Measurements from ENCODE around the gene HIPK2. TPM values are rescaled to one million over a fixed set of nuclear protein-coding genes. Genes with fewer than 3 reads are reported as not detected.

HIPK2 gene
- total and polyA plus RNA-seq, 2 donors, result 8.5 to 9.8 TPM

DNA sequence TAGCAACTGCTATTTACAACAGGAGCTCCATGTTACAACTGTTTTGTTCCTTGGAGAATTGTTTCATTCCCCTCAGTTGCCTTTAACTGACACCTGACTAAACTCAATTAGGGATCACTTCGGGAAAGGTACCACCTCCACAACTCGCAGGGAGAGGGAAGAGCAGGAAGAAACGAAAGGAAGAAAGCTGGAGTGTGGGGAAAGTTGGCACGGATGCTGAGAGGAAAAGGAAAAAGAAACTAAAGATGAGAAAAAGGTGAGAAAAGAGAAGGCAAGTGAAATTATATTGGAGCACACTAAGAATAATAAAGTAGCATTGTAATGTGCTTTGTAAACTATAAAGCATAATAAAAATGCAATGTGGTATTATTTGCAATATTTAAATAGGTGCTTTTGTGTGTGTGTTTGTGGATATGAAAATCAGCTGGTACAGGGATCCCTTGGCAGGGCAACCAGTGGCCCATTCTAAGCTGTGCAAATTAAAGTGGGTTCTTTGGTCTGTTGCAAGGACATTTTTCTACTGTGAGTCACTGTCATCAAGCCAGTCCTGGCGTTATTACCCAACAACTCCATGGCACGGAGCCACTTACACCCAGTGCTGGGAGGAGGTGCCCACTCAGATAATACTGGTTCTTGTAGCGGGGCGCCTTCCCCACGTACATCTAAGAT, 45.9 kb downstream of the HIPK2 start:
- no peak overlapping the region for H3K4me3 ChIP-seq (ENCODE audit: low read depth, low read length)
- H3K4me1 ChIP-seq (ENCODE audit: insufficient read depth), result no peaks in the 10 kb centered on the region

GRCh38 chr7:139730746-139731612, 46.8 kb downstream of the HIPK2 start:
- Histone ChIP-seq H3K4me3 (ENCODE audit: low read depth, low read length) (no peak overlapping the region), H3K4me1 (ENCODE audit: insufficient read depth) (no peaks in the 10 kb centered on the region), H3K27ac (ENCODE audit: low read depth) (peak overlapping the region; percentile 14), H3K36me3 (ENCODE audit: insufficient read depth) (no peaks in the 10 kb centered on the region)
- 49% methylated on average over 15 of the region's 15 CpGs for WGBS
- DNase-seq (ENCODE audit: extremely low spot score), result no peak

More for the DNA sequence above, 45.9 kb downstream of the HIPK2 start:
- WGBS, result 50% methylated on average over 9 of the region's 9 CpGs
- Histone ChIP-seq H3K36me3 (ENCODE audit: insufficient read depth) (no peaks in the 10 kb centered on the region), H3K27ac (ENCODE audit: low read depth) (peak overlapping the region; percentile 14)
- DNase-seq (ENCODE audit: extremely low spot score), result peak; percentile 37

DNA sequence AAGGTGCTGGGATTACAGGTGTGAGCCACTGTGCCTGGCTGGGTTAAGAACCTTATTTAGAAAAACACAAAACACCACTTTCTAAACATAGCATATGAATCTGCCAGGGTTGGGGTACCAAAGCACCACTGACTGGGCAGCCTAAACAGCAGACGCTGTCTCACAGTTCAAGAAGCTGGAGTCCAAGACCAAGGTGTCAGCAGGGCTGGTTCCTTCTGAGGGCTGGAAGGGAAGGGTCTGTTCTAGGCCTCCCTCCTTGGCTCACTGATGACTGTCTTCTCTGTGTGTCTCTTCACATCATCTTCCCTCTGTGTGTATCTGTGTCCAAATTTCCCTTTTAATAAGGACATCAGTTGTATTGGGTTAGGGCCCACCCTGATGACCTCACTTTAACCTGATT, 49.6 kb downstream of the HIPK2 start:
- Histone ChIP-seq H3K36me3 (ENCODE audit: insufficient read depth) (no peaks in the 10 kb centered on the region), H3K4me1 (ENCODE audit: insufficient read depth) (no peaks in the 10 kb centered on the region), H3K27ac (ENCODE audit: low read depth) (no peak overlapping the region), H3K4me3 (ENCODE audit: low read depth, low read length) (no peak overlapping the region)
- DNase-seq (ENCODE audit: extremely low spot score), result no peak
- 100% methylated on average over 1 of the region's 1 CpG for WGBS

DNA sequence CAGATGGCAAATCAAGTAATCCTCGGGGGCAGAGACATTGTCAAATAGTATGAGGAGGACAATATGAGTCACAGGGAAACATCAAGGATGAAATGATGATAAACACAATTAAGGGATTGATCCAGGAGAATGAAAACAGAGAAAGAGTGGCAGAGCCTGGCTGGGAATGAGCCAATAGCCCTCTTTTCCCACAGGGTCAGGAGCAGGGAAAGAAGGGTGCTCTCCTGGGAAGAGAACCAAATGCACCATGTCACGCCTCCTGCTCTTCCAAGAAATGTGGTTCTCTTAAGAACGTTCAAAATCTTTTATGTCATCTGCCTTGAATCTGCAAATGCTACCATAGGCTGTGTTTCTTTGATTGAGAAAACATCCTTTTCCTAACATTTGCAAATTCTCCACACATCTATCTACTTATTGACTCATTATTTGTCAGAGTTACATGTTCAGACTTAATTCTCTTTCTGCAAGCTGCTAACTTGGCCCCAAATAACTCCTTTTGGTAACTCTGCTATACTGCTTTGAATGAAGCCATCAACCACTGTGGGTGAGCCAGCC, 50.6 kb downstream of the HIPK2 start:
- no peaks in the 10 kb centered on the region for H3K4me1 ChIP-seq (ENCODE audit: insufficient read depth)
- no peak overlapping the region for H3K4me3 ChIP-seq (ENCODE audit: low read depth, low read length)
- no peak overlapping the region for H3K27ac ChIP-seq (ENCODE audit: low read depth)
- DNase-seq (ENCODE audit: extremely low spot score), result no peak
- no peaks in the 10 kb centered on the region for H3K36me3 ChIP-seq (ENCODE audit: insufficient read depth)
- 70% methylated on average over 3 of the region's 3 CpGs for WGBS

DNA sequence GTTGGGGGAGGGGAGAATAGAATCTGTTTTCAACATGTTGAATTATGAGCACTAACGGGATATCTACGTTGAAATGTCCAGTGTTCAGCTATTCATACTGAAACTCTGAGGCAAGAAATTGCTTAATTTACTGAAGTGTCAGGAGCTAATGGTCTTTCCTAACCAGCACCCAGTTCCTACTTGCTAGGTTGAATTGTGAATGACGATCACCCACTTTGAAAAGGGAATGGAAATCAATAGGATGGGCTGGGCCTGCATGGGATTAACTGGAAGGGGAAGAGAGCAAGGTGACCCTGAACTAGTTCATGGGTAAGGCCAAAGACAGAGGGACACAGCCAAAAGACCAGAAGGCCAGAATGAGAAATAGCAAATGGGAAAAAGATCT, 51.3 kb downstream of the HIPK2 start:
- WGBS, result 93% methylated on average over 3 of the region's 3 CpGs
- DNase-seq (ENCODE audit: extremely low spot score), result no peak
- Histone ChIP-seq H3K27ac (ENCODE audit: low read depth) (no peak overlapping the region), H3K4me3 (ENCODE audit: low read depth, low read length) (no peak overlapping the region), H3K4me1 (ENCODE audit: insufficient read depth) (no peaks in the 10 kb centered on the region), H3K36me3 (ENCODE audit: insufficient read depth) (no peaks in the 10 kb centered on the region)

GRCh38 chr7:139725858-139726484, 51.8 kb downstream of the HIPK2 start:
- WGBS, result 77% methylated on average over 6 of the region's 6 CpGs
- H3K36me3 ChIP-seq (ENCODE audit: insufficient read depth), result no peaks in the 10 kb centered on the region
- no peak overlapping the region for H3K27ac ChIP-seq (ENCODE audit: low read depth)
- H3K4me3 ChIP-seq (ENCODE audit: low read depth, low read length), result no peak overlapping the region
- no peak for DNase-seq (ENCODE audit: extremely low spot score)
- no peaks in the 10 kb centered on the region for H3K4me1 ChIP-seq (ENCODE audit: insufficient read depth)

- Histone ChIP-seq H3K27ac (ENCODE audit: low read depth) (no peak overlapping the region), H3K4me3 (ENCODE audit: low read depth, low read length) (no peak overlapping the region), H3K4me1 (ENCODE audit: insufficient read depth) (peaks cover 1% of the 10 kb centered on the region), H3K36me3 (ENCODE audit: insufficient read depth) (no peaks in the 10 kb centered on the region)
- no peak for DNase-seq (ENCODE audit: extremely low spot score)
- WGBS, result 74% methylated on average over 6 of the region's 6 CpGs
These were observed 52.7 kb downstream of the HIPK2 start for GRCh38 chr7:139725077-139725476.

DNA sequence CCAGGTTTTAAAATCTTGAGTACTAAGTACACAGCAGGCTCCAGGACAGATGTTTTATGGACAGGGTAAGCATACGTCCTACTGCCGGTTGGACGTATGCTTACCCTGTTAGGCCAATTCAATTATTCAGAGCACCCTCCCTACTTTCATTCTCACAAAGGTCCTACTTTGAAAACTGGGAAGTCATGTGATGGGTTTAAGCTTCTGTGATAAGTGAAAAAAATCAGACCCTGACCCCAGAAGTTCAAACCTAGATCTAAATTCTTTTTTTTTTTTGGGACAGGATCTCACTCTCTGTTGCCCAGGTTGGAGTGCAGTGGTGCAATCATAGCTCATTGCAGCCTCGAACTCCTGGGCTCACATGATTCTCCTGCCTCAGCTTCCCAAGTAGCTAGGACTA, 55.2 kb downstream of the HIPK2 start:
- 82% methylated on average over 4 of the region's 4 CpGs for WGBS
- H3K27ac ChIP-seq (ENCODE audit: low read depth), result no peak overlapping the region

GRCh38 chr7:139721821-139722220, 56.0 kb downstream of the HIPK2 start:
- Histone ChIP-seq H3K27ac (ENCODE audit: low read depth) (no peak overlapping the region), H3K4me1 (ENCODE audit: insufficient read depth) (peaks cover 1% of the 10 kb centered on the region), H3K4me3 (ENCODE audit: low read depth, low read length) (no peak overlapping the region), H3K36me3 (ENCODE audit: insufficient read depth) (no peaks in the 10 kb centered on the region)
- 78% methylated on average over 2 of the region's 2 CpGs for WGBS
- no peak for DNase-seq (ENCODE audit: extremely low spot score)

More for the DNA sequence above, 55.2 kb downstream of the HIPK2 start:
- no peaks in the 10 kb centered on the region for H3K36me3 ChIP-seq (ENCODE audit: insufficient read depth)
- no peak for DNase-seq (ENCODE audit: extremely low spot score)
- H3K4me3 ChIP-seq (ENCODE audit: low read depth, low read length), result no peak overlapping the region
- peaks cover 1% of the 10 kb centered on the region for H3K4me1 ChIP-seq (ENCODE audit: insufficient read depth)

DNA sequence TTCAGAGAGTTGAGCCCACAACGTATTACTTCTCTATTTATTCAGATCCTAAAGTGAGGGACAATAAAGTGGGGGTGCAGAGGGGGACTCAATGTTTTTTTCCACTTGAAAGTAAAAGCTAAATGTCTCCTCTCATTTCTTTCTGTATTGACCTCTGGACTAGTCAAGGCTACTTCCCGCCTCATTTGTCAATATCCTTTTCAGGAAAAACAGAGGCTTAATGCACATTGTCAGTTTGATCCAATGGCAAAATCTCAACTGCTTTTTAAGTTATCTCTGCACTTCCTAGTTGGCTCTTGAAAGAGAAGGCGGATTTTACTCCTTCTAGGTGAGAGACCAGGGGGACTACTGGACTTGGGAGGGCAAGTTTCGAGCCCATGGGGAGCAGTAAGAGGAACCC, 56.4 kb downstream of the HIPK2 start:
- H3K4me1 ChIP-seq (ENCODE audit: insufficient read depth), result peaks cover 1% of the 10 kb centered on the region
- H3K36me3 ChIP-seq (ENCODE audit: insufficient read depth), result no peaks in the 10 kb centered on the region
- WGBS, result 86% methylated on average over 4 of the region's 4 CpGs
- H3K4me3 ChIP-seq (ENCODE audit: low read depth, low read length), result no peak overlapping the region
- no peak overlapping the region for H3K27ac ChIP-seq (ENCODE audit: low read depth)
- DNase-seq (ENCODE audit: extremely low spot score), result no peak

DNA sequence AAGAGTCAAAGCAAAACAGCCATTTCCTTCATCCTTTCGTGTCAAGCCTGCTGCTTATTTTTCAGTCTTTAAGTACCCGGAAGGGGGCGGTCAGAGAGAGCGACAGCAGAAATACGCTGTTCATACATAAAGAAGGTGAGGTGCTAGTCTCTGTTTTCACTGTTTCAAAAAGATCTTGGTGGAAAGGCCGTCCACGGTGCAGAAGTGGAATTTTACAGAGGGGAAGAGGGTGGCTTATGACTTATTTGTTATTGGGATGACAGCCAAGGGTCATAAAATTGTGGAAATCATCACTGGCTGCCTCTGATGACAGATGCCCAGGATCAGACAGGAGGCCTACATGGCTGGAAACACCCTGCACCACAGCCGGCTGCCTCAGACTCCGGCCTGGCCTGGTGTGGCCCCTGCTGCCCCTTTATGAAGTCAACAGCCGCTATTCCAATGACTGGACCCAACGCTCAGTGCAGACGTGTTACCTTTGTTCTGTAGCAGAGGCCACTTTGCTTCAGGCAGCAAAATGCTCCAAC, 57.0 kb downstream of the HIPK2 start:
- 49% methylated on average over 12 of the region's 12 CpGs for WGBS
- H3K27ac ChIP-seq (ENCODE audit: low read depth), result no peak overlapping the region
- H3K36me3 ChIP-seq (ENCODE audit: insufficient read depth), result no peaks in the 10 kb centered on the region
- no peak for DNase-seq (ENCODE audit: extremely low spot score)
- H3K4me3 ChIP-seq (ENCODE audit: low read depth, low read length), result no peak overlapping the region
- peaks cover 1% of the 10 kb centered on the region for H3K4me1 ChIP-seq (ENCODE audit: insufficient read depth)

GRCh38 chr7:139720186-139720585, 57.6 kb downstream of the HIPK2 start:
- H3K27ac ChIP-seq (ENCODE audit: low read depth), result no peak overlapping the region
- peaks cover 1% of the 10 kb centered on the region for H3K4me1 ChIP-seq (ENCODE audit: insufficient read depth)
- no peak for DNase-seq (ENCODE audit: extremely low spot score)
- H3K4me3 ChIP-seq (ENCODE audit: low read depth, low read length), result no peak overlapping the region
- 93% methylated on average over 6 of the region's 6 CpGs for WGBS
- no peaks in the 10 kb centered on the region for H3K36me3 ChIP-seq (ENCODE audit: insufficient read depth)

DNA sequence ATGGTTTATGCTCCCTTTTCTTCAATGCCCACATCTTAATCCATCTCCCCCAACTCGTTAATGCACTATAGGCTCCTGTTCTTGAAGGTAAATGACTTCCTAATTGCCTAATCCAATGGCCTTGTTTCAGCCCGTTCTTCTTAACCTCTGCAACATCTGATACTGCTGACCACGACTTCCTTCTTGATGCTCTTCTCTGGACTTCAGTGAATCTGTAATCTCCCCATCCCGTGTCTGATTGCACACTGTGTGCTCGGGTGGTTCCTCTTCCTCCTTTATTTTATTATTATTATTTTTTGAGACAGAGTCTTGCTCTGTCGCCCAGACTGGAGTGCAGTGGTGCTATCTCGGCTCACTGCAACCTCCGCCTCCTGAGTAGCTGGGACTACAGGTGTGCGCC, 58.9 kb downstream of the HIPK2 start:
- DNase-seq (ENCODE audit: extremely low spot score), result no peak
- Histone ChIP-seq H3K27ac (ENCODE audit: low read depth) (no peak overlapping the region), H3K4me1 (ENCODE audit: insufficient read depth) (peaks cover 1% of the 10 kb centered on the region), H3K36me3 (ENCODE audit: insufficient read depth) (no peaks in the 10 kb centered on the region), H3K4me3 (ENCODE audit: low read depth, low read length) (no peak overlapping the region)
- WGBS, result 88% methylated on average over 9 of the region's 9 CpGs
